ENCODE results near the gene VWA3A. TPM values are rescaled to one million over a fixed set of nuclear protein-coding genes. Genes with fewer than 3 reads are reported as not detected.
"Not testable (repeated sequence)": the region's sequence is repeated elsewhere in the genome, so short reads cannot be mapped to it uniquely, and the experiment has no call there.

VWA3A gene
- total RNA-seq, 1 donor from 2014 or later, result not detected

DNA sequence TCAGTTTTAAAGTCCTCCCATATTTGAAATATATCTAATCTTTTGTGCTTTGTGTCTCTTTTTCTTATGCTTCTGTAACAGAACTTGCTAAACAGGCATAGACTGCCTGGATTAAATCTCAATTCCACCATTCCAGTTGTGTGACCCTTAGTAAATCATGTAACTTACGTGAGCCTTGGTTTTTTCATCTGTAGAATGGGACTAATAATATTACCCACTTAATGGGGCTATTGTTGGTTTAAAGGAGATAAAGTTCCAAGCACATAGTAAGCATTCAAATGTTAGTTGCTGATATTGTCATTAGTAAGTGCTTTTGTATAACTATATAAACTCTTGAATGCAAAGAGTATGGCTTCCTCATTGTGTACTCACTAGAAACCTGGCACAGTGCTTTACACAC, 5.9 kb upstream of the VWA3A start:
- no peak for ATAC-seq

DNA sequence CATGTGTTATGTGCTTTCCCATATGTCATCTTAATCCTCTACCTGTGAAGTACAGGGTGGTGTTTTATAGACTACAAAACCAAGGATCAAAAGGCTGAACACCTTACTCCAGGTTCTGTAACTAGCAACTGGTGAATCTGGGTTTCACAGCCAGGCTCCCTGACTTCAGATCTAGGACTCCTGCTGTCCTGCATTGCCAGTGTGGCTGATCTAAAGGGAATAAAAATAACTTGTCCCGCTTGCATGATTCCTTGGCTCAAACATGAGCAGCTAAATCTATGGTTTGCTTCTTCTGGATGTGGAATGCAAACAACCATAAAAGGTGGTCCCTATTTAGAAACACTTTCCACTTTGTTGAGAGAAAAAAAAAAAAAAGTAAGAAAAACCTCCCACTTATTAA, 3.7 kb upstream of the VWA3A start:
- no peak for ATAC-seq

DNA sequence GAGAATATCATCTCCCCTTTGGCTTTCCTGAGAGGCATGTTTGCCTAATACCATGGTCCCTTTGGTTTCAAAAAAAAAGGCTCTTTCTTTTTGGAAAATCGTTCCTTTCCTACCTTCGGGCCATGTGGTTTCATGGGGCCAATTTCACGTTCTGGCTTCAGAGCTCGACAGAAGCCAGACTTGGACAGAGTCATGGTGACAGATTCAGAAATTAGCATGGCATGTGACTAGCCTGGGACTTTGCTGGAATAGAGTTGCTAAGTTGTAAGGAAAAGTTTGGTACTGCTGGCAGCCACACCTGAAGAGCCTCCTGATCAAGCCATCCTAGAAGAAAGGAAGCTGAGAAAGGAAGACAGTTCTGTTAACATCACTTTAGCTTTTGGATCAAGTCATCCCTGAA, 2.4 kb upstream of the VWA3A start:
- no peak for ATAC-seq

DNA sequence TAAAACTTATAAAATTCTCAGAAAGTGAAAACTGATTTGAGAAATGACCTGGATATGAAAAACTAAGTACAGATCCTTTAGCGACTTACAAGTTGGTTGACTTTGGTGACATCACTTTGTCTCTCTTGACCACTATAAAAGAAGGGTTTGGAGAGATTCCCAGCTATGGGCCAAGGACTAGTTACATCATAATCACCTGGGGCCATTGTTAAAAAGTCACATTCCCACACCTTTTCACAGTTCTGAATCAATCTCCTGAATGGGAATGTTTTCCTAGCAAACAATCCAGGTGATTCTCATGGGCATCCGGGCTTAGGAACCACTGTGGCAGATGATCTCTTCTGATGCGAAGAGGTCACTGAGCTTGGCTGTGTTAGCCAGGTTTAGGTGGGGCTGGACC, 620 bp upstream of the VWA3A start:
- no peak for ATAC-seq

DNA sequence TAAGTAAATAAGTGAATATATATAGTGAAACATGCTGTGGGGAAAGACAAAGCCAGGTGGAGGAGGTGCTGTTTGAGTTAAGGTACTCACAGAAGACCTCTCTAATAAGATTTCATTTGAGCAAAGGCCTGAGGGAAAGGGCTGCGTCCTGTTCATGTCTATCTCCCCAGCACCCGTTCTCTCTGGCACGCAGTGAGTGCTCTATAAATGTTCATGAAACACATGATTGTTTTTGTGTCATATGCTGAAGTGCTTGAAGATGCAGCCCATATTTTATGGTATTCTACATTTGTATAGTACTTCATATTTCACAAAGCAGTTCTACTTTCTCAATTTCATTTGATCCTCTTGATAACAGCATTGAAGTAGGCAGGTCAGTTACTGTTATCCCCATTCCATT, 990 bp downstream of the VWA3A start:
- ATAC-seq, result no peak

DNA sequence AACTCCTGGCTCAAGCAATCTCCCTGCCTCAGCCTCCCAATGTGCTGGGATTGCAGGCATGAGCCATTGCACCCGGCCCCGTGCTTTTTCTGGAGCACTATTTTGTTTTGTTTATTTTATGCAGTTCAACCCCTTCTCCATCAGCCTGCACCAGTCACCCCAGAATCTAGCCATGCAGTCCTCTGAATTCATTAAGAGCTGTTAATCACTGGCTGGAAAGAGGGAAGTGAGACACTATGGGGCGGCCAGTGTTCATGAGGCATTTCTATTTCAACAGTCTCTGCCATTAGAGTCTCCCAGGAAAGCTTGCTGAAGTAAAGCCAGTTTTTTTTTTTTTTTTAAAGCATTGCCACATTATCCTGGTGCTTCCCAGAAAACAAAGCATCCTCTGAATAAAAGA, 1.7 kb downstream of the VWA3A start:
- no peak for ATAC-seq

DNA sequence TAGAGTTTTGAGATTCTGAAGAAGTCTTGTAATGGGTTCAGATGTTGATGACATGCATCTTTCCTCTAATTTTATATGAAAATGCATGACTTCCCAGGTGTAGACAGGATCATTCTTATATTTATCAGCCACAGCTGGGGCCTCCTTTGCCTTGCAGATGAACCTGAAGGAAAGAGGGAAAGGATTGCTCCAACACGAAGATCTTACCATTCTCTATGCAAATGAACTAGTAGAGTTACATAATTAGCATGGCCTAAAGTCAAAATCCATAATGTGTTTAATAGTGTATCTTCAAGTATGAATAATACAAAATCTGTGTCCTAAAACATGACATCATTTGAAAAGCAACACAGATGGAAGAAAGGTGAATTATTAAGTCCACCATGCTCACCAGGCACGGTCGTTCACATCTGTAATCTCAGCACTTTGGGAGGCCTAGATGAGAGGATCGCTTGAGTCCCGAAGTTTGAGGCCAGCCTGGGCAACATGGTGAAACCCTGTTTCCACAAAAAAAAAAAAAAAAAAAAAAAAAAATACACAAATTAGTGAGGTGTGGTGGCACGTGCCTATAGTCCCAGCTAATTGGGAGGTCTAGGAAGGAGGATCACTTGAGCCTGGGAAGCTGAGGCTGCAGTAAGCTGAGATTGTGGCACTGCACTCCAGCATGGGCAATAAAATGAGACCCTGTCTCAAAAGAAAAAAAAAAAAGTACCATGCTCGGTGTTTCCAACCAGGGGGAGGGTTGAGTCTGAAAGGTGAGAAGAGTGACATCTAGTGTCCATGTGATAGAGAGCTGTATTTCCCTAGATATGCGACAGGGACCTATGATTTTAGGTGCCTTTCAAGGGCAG, 6.3 kb downstream of the VWA3A start:
- peak; percentile 57 for ATAC-seq

DNA sequence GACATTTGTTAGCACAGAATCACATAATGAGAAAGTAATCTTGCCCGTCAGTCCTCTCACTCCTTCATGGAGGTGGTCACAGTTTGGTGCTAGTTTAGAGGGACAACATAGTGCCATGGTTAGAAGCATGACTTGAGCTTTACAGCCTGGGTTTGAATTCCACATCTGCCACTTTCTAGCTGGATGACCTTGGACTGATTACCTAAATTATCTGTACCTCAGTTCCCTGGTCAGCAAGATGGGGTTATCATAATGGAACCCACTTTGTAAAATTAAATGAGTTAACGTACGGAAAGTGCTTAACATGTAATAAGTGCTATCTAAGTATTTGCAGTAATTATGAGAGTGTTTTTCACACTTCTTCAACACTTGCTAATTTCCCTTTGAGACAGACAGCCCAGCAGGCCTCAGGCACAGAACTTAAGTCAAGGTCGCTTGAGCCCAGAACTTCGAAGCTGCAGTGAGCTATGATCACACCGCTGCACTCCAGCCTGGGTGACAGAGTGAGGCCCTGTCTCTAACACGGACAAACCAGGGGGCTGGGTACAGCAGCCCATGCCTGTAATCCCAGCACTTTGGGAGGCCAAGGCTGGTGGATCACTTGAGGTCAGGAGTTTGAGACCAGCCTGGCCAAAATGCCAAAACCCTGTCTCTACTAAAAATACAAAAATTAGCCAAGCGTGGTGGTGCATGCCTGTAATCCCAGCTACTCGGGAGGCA, 7.1 kb downstream of the VWA3A start:
- ATAC-seq, result no peak

DNA sequence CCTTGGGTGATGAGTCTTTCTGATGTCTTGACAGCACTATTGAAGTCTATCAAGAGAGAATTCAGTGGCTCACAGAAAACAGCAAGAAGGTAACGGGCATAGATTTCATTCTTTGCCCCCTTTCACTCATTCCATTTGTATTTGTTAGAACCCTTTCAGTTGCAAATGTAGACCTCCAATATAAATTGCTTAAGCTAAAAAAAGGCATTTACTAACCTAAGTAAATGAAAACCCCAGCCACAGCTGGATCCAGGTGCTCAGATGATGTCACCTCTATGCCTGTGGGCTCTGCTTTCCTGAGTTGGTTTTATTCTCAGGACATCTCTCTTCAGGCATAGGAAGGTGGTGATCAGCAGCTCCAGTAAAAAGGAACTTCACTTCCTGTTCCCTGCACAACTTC, 11.1 kb downstream of the VWA3A start:
- ATAC-seq, result no peak

DNA sequence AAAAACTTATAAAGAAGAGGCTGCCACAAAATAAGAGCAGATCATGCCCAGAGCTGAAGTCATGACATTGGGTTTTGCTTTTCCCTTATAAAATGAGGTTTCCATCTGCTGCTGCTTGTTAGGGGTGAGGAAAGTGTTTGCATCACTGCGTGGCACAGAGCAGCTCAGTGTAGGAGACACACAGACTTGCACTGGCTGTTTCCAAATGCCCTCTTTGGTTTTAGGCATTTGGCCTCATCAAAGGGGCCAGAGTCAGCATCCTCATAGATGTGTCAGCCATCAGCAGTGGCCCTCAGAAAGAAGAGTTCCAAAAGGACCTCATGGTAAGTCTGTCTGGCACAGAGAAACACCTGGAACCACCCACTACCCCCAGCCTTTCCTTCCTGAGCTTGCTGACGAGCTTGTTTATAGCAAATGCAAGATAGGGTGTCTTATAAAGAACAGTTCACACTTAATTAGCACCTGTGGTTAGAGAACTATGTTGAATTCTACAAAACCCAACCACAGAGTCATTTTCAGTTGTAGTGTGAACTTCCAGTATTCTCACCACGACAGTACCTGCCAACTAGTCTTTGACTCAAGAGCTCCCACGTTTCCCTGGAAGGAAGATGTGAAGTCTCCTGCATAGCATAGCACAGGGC, 17.0 kb downstream of the VWA3A start:
- ATAC-seq, result no peak

DNA sequence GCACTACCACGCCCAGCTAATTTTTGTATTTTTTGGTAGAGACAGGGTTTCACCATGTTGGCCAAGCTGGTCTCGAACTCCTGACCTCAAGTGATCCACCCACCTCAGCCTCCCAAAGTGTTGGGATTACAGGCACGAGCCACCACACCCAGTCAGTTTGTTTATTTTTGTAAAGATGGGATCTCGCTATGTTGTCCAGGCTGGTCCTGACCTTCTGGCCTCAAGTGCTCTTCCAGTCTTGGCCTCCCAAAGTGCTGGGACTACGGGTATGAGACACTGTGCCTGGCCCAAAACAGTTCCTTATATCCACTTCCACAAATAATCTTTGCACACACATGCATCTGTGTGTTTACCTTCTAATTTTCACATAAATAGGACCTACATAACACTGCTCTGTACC, 19.3 kb downstream of the VWA3A start:
- ATAC-seq, result not testable (repeated sequence)

DNA sequence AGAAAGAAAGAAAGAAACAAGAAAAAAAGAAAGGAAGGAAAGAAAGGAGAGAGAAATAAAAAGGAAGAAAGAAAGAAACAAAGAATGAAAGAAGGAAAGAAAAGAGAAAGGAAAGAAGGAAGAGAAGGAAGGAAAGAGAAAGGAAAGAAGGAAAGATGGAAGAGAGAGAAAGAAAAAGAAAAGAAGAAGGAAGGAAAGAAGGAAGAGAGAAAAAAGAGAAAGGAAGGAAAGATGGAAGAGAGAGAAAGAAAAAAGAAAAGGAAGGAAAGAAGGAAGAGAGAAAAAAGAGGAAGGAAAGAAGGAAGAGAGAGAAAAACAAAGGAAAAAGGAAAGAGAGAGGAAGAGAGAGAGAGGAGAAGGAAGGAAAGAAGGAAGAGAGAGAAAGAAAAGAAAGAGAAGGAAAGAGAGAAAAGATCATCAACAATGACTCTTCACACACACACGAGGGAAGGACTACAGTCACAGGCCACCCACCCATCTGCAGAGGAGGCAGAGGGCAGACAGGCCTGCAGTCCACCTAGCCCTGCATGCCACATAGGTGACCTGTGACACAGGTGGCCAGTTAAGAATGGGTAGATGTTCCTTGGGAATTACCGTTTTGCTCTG, 23.9 kb downstream of the VWA3A start:
- no peak for ATAC-seq

DNA sequence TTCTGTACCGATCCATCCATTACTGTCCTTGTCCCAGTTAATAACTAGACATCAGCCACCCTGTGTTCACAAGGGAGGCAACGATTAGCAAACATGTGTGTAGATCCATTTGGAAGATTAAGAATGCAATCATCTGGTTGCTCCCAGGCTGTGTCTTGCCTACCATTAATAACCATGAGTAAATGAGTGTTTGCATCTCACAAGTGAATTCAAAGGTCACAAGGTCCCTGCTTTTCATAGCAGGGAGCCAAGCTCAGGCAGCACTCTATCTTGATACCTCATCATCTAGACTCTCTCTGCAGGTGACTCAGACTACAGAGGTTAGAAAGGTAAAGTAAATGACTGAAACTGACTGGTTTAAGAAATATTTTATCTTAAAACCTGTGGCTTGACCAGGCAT, 25.3 kb downstream of the VWA3A start:
- ATAC-seq, result no peak

DNA sequence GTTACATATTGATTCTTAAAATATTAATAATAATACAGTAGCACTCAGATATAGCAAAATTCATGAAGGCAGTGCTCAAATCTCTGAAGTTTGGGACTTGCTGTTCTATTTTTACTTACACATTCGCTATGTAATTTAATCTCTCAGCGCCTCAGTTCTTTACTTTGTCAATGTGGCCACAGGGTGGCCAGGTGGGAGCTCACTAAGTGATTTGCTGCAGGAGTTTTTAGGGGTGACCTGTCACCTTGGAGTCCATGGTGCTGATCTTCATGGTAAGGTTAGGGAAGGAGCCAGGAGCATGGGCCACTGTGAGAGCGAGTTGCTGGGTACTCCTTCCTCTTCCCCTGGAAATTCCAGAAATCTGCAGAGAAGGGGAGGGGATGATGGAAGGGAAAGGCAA, 28.1 kb downstream of the VWA3A start:
- no peak for ATAC-seq

DNA sequence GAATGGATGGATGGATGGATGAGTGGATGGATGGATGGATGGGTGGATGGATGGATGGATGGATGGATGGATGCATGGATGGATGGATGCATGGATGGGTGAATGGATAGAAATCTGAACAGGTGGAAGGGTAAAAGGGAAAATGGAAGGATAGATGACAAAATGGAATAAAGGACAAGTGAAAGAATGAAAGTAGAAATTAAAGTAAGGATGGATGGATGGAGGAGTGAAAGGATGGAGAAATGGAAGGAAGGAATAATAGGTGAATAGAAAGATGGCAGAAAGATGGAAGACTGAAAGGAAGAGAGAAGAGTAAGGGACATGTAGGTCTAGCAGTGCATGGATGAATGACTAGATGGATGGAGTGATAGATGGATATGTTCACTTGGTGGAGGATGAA, 29.9 kb downstream of the VWA3A start:
- ATAC-seq, result no peak

DNA sequence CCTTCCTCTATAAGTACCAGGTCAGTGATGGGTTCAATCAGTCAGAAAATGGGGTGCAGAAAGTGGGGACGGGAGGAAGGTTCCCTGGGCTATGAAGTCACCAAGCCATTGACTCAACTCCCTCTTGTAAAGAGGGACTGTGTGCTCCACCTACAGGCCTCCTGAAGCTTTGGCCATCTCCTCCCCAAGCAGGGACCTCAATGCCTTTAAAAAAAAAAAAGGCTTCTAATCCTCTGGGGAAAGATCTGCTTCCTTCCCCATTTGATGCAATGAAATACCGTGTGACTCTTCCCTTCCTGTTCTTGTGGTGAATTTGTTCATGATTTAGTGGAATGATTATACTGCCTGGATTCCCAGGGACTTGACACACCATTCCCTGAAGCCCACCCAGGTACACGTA, 30.8 kb downstream of the VWA3A start:
- no peak for ATAC-seq

DNA sequence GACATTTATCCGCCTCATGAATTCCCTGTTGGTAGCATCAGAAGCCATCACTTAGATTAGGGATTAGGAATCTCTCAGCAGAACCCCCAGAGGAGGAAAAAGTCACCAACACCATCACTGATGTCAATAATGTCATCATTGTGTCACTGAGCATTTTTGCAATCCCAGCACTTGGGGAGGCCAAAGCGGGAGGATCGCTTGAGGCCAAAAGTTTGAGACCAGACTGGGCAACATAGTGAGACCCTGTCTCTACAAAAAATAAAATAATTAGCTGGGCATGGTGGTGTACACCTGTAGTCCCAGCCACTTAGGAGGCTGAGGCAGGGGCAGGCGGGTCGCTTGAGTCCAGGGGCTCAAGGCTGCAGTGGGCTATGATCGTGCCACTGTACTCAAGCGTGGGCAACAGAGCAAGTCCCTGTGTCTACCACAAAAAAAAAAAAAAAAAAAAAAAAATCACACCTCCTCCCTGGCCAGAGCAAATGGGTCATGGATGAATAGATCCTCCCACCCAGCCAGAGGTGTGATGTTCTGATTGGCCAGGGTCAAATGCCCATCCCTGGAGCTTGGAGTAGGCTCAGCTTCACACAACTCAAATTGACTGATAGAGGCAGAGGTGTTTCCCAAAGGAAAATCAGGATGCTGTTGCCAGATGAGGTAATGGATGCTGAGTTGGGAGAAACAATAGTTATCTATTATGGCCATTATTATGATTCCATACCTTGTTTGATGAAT, 31.6 kb downstream of the VWA3A start:
- no peak for ATAC-seq

DNA sequence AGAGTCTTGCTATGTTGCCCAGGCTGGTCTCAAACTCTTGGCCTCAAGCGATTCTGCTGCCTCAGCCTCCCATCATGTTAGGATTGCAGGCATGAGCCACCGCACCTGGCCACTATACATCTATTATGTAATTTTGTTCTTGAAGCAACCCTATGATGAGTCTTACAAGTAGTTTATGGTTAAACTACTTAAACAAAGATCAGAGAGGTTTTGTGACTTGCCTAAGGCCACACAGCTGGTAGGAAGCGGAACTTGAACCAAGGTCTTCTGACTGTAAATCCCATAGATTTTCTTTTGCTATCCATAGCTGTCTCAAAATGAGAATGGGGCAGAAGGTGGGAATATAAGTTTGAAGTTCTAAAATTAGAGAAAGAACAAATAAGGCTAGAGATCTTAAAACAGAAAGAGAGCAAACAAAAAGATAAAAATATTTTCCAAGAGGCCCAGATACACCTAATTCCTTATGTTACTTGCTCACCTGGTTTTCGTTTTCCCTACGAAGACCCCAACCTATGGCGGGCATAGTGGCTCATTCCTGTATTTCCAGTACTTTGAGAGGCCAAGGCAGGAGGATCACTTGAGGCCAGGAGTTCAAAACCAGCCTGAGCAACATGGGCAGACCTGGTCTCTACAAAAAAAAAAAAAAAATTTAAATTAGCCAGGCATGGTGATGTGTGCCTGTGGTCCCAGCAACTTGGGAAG, 32.4 kb downstream of the VWA3A start:
- ATAC-seq, result no peak

DNA sequence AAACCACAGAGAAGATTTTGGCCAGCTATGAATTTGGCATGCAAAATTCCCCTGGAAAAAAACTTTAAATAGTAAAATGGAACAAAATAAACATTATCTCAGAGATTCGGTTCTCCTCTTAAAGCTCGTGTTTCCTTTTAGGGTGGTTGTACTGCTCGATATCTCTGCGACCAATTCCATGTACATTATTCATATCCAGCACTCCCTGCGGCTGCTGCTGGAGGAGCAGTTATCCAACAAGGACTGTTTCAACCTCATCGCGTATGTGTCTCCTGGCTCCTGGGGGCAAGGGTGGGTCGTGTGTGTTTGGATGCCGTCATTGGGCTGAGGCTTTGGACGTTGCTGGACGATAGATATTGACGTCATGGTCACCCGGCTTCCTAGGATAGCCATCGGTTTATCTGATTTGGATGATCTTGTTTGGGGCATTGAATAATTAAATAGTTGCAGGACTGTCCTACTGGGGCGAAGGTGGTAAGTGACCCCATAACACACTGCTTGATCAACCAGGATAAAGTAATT, 33.8 kb downstream of the VWA3A start:
- ATAC-seq, result no peak

DNA sequence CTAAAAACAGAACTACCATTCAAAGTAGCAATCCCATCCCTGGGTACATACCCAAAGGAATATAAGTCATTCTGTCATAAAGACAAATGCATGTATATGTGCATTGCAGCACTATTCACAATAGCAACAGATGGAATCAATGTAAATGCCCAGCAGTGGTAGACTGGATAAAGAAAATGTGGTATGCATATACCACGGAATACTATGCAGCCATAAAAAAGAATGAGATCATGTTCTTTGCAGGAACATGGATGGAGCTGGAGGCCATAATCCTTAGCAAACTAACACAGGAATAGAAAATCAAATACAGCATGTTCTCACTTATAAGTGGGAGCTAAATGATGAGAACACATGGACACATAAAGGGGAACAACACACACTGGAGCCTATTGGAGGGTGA, 36.2 kb downstream of the VWA3A start:
- ATAC-seq, result not testable (repeated sequence)

DNA sequence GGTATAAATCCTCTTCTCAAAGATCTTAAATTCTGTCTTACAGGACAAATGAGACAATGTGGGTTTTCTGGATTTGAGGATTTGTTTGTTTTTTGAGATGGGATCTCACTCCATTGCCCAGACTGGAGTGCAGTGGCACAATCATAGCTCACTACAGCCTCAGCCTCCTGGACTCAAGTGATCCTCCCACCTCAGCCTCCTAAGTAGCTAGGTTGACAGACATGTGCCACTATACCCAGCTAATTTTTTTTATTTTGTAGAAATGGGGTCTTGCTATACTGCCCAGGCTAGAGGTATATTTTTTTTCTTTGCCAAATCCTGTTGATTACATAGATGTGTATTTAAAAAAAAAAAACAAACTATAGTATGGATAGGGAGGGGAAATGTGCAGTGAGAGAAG, 38.2 kb downstream of the VWA3A start:
- ATAC-seq, result no peak

DNA sequence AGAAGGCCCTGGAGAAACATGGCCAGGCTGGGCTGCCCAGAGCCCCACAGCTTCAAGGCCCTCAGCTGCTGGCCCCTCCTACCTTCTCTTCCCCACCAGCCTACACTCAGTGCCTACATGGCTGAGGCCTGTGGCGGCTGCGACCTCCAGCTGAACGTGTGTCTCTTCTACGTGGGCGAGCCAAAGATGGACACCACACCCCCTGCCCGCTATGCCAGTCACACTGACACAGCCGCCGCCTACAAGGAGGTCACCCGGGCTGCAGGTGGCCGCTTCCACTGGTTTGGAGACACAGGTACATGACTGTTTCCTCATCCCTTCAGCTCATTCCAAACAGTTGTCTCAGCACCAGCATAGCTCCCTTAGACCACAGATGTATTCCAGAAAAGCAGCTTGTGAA, 40.5 kb downstream of the VWA3A start:
- no peak for ATAC-seq
